ENCODE results near the gene CSMD2. TPM values are rescaled to one million over a fixed set of nuclear protein-coding genes. Genes with fewer than 3 reads are reported as not detected.

CSMD2 gene
- polyA plus RNA-seq, 1 donor = 0.36 TPM

DNA sequence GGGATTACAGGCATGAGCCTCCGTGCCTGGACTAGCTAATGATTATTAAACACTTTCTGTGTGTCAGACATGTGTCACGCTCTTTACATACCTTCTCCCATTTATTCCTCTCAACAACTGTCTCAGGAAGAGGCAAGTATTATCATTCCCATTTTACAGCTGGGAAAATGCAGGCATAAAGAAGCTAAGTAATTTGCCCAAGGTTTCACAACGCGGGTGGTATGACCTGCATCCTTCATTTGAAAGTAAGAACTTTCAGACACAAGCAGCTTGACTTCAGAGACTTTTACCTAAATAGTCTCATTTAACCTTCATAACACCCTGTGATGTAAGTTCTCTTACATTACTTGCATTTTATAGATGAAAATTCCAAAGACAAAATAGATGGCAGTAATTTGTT, 693.6 kb downstream of the CSMD2 start:
- Histone ChIP-seq H3K9me3 (ENCODE audit: control insufficient read depth, low read depth, low read length) (no peaks in the 10 kb centered on the region), H3K27ac (ENCODE audit: low read length) (no peak overlapping the region), H3K4me1 (ENCODE audit: control insufficient read depth, insufficient read depth, low read length) (no peaks in the 10 kb centered on the region), H3K27me3 (ENCODE audit: control insufficient read depth, insufficient read depth, low read length) (no peaks in the 10 kb centered on the region), H3K4me3 (ENCODE audit: low read length) (no peak overlapping the region), H3K36me3 (ENCODE audit: control insufficient read depth, insufficient read depth, low read length) (no peaks in the 10 kb centered on the region)
- DNase-seq = no peak
- no CpG with 5 or more reads among the region's 4 CpGs for WGBS (ENCODE audit: insufficient coverage, low lambda C conversion rate)

DNA sequence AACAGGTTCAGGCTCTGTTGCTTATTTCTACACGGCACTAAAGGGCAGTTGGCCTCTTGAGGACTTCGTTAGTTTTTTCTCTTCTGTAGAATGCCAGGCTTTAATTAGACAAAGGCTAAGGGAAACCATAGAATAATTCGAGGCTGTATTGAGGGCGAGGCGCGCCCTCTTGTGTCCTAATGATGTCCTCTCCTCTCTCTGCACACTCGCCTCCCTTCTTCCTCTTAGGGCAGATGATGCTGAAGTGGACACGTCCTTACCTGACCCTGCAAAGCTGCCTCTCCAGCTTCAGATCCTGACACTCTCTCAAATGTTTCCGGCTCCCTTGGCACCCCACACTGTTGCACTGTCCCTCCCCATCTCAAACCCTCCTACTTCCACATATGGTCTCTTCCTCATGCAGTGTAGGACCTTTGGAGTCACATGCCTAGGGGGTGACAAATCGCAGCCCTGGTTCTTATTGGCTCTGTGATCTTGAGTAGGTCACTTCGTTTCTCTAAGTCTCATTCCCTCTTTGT, 694.5 kb downstream of the CSMD2 start:
- no peaks in the 10 kb centered on the region for H3K9me3 ChIP-seq (ENCODE audit: control insufficient read depth, low read depth, low read length)
- H3K4me3 ChIP-seq (ENCODE audit: low read length) = no peak overlapping the region
- no CpG with 5 or more reads among the region's 11 CpGs for WGBS (ENCODE audit: insufficient coverage, low lambda C conversion rate)
- H3K27ac ChIP-seq (ENCODE audit: low read length) = no peak overlapping the region
- H3K36me3 ChIP-seq (ENCODE audit: control insufficient read depth, insufficient read depth, low read length) = no peaks in the 10 kb centered on the region
- no peaks in the 10 kb centered on the region for H3K27me3 ChIP-seq (ENCODE audit: control insufficient read depth, insufficient read depth, low read length)
- no peaks in the 10 kb centered on the region for H3K4me1 ChIP-seq (ENCODE audit: control insufficient read depth, insufficient read depth, low read length)
- DNase-seq = peak; percentile 64 to 66

DNA sequence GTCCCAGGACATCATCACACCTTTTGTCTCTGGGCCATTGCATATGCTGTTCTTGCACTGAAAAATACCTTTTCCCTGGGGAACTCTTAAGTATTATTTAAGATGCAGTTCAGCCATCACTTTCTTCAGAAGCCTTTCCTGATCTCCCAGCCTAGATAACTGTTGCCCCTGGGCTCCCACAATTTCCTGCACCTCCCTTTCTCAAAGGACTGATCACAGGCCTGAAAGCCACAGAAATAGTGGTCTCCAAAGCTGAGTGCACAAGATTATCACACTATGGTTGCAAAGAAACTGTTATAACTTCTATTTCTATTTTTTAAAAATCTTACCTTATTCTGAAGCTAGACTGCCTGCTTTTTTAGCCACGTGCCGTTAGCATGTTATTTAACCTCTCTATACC, 695.3 kb downstream of the CSMD2 start:
- Histone ChIP-seq H3K36me3 (ENCODE audit: control insufficient read depth, insufficient read depth, low read length) (no peaks in the 10 kb centered on the region), H3K4me1 (ENCODE audit: control insufficient read depth, insufficient read depth, low read length) (no peaks in the 10 kb centered on the region), H3K27me3 (ENCODE audit: control insufficient read depth, insufficient read depth, low read length) (no peaks in the 10 kb centered on the region), H3K27ac (ENCODE audit: low read length) (no peak overlapping the region), H3K4me3 (ENCODE audit: low read length) (no peak overlapping the region), H3K9me3 (ENCODE audit: control insufficient read depth, low read depth, low read length) (no peaks in the 10 kb centered on the region)
- DNase-seq = no peak
- 92% methylated on average over 2 of the region's 2 CpGs for WGBS (ENCODE audit: insufficient coverage, low lambda C conversion rate)

DNA sequence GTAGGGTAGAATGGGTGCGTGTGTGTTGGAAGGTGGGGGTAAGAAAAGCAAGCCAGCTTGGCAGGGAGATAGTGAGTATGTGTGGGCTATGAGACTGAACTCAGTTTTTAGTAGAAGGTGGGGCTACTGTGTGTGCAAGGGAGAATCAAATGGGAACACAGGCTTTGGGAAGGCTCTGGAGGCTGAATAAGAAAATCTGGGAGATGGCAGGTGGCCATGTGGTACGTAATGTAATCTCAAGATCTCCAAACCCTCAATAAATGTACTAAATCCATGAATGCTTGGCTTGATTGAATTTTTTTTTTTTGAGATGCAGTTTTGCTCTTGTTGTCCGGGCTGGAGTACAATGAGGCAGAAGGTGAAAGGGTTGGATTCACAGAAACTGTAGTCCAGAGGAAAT, 696.1 kb downstream of the CSMD2 start:
- WGBS (ENCODE audit: insufficient coverage, low lambda C conversion rate) = 80% methylated on average over 1 of the region's 3 CpGs
- Histone ChIP-seq H3K27me3 (ENCODE audit: control insufficient read depth, insufficient read depth, low read length) (no peaks in the 10 kb centered on the region), H3K27ac (ENCODE audit: low read length) (no peak overlapping the region), H3K36me3 (ENCODE audit: control insufficient read depth, insufficient read depth, low read length) (no peaks in the 10 kb centered on the region), H3K4me1 (ENCODE audit: control insufficient read depth, insufficient read depth, low read length) (no peaks in the 10 kb centered on the region), H3K9me3 (ENCODE audit: control insufficient read depth, low read depth, low read length) (no peaks in the 10 kb centered on the region), H3K4me3 (ENCODE audit: low read length) (no peak overlapping the region)
- DNase-seq = no peak

DNA sequence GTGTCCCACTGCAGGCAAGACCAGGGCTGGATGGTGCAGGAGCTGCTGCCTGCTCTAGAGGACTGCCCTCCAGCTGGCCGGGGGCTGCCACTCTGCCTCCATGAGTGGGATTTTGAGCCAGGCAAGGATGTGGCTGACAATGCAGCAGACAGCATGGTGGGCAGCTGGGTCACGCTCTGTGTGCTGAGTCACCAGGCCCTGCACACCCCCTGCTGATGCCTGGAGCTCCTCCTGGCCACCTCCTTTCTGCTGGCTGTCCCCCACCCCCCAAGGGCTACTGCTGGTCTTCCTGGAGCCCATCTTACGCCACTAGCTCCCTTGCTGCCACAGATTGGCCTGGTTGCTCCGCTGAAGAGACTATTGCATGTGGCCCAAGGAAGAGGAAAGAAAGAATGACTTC, 696.5 kb downstream of the CSMD2 start:
- H3K27ac ChIP-seq (ENCODE audit: low read length) = no peak overlapping the region
- H3K9me3 ChIP-seq (ENCODE audit: control insufficient read depth, low read depth, low read length) = no peaks in the 10 kb centered on the region
- no peaks in the 10 kb centered on the region for H3K4me1 ChIP-seq (ENCODE audit: control insufficient read depth, insufficient read depth, low read length)
- WGBS (ENCODE audit: insufficient coverage, low lambda C conversion rate) = no CpG with 5 or more reads among the region's 4 CpGs
- no peaks in the 10 kb centered on the region for H3K27me3 ChIP-seq (ENCODE audit: control insufficient read depth, insufficient read depth, low read length)
- no peak for DNase-seq
- H3K4me3 ChIP-seq (ENCODE audit: low read length) = no peak overlapping the region
- H3K36me3 ChIP-seq (ENCODE audit: control insufficient read depth, insufficient read depth, low read length) = no peaks in the 10 kb centered on the region

DNA sequence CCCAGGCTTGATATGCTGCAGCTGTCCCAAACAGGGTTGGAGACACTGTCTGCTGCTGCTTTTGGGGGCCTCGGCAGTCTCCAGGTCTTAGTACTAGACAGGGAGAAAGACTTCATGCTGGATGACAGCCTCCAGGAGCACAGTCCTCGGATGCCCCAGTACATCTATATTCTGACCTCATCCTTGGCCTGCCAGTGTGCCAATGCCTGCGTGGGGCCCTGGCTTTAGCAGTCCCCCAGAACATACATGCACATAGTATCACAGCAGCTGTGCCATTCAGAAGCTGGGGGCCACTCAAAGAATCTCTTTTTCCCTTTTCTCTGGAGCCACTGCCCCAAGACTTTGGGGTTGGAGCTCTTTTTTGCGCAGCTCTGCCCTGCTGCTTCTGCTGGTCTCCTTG, 697.0 kb downstream of the CSMD2 start:
- no CpG with 5 or more reads among the region's 4 CpGs for WGBS (ENCODE audit: insufficient coverage, low lambda C conversion rate)
- Histone ChIP-seq H3K36me3 (ENCODE audit: control insufficient read depth, insufficient read depth, low read length) (no peaks in the 10 kb centered on the region), H3K9me3 (ENCODE audit: control insufficient read depth, low read depth, low read length) (no peaks in the 10 kb centered on the region), H3K27ac (ENCODE audit: low read length) (no peak overlapping the region), H3K4me3 (ENCODE audit: low read length) (no peak overlapping the region), H3K4me1 (ENCODE audit: control insufficient read depth, insufficient read depth, low read length) (no peaks in the 10 kb centered on the region), H3K27me3 (ENCODE audit: control insufficient read depth, insufficient read depth, low read length) (no peaks in the 10 kb centered on the region)
- no peak for DNase-seq

DNA sequence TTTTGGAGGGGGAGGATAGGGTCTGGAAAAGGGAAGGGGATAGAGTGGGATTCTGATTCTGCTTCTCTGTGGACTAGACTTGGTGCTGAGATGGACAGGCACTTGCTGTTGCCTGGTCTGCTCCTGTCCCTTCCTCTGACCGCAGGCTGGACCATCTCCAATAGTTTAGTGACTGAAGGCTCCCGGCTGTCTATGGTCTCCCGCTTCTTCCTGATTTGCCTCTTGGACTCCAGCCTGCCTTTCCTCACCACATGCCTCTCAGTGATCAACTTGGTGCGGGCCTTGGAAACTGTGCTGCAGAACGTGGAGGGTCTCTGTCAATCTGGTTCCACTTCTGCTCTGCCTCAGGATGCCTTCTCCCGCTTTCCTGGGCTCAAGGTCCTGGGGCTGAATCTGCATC, 698.9 kb downstream of the CSMD2 start:
- WGBS (ENCODE audit: insufficient coverage, low lambda C conversion rate) = no CpG with 5 or more reads among the region's 6 CpGs
- Histone ChIP-seq H3K4me1 (ENCODE audit: control insufficient read depth, insufficient read depth, low read length) (no peaks in the 10 kb centered on the region), H3K4me3 (ENCODE audit: low read length) (no peak overlapping the region), H3K36me3 (ENCODE audit: control insufficient read depth, insufficient read depth, low read length) (no peaks in the 10 kb centered on the region), H3K27me3 (ENCODE audit: control insufficient read depth, insufficient read depth, low read length) (no peaks in the 10 kb centered on the region), H3K27ac (ENCODE audit: low read length) (no peak overlapping the region), H3K9me3 (ENCODE audit: control insufficient read depth, low read depth, low read length) (no peaks in the 10 kb centered on the region)
- DNase-seq = peak in 1 of 2 donors; percentile 19

DNA sequence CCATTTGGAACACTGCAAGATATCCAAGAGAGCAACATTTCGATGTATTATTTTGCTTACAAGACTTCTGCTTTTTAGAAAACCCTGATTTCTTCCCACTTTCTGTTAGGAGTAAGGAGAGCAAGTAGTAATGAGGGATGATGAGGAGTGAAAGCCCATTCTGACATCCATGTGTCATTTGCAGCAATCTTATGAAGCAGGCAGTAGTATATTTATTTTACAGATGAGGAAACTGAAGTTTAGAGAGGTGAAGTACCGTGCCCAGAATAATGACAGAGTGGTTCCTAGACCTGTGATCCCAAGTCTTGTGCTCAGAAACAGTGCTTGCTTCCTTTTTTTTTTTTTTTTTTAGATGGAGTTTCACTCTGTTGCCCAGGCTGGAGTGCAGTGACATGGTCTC, 699.7 kb downstream of the CSMD2 start:
- Histone ChIP-seq H3K27me3 (ENCODE audit: control insufficient read depth, insufficient read depth, low read length) (no peaks in the 10 kb centered on the region), H3K9me3 (ENCODE audit: control insufficient read depth, low read depth, low read length) (no peaks in the 10 kb centered on the region)
- WGBS (ENCODE audit: insufficient coverage, low lambda C conversion rate) = no CpG with 5 or more reads among the region's 2 CpGs

DNA sequence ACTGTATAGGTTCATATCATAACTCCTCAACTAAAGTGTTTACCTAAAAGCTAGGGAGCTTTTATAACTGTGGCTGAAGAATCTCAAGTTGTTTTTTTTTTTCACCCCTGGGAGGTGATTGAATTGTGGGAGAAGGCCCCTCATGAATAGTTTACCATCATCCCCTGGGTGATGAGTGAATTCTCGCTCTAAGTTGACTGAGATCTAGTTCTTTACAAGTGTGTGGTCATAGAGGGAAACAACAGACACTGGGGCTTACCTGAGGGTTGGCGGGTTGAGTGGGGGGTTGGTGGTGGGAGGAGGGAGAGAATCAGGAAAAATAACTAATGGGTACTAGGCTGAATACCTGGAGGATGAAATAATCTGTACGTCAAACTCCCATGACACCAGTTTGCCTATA, 700.5 kb downstream of the CSMD2 start:
- WGBS (ENCODE audit: insufficient coverage, low lambda C conversion rate) = 85% methylated on average over 2 of the region's 3 CpGs
- Histone ChIP-seq H3K9me3 (ENCODE audit: control insufficient read depth, low read depth, low read length) (no peaks in the 10 kb centered on the region), H3K27ac (ENCODE audit: low read length) (no peak overlapping the region), H3K27me3 (ENCODE audit: control insufficient read depth, insufficient read depth, low read length) (no peaks in the 10 kb centered on the region), H3K4me3 (ENCODE audit: low read length) (no peak overlapping the region), H3K36me3 (ENCODE audit: control insufficient read depth, insufficient read depth, low read length) (no peaks in the 10 kb centered on the region), H3K4me1 (ENCODE audit: control insufficient read depth, insufficient read depth, low read length) (no peaks in the 10 kb centered on the region)
- no peak for DNase-seq

More for the DNA sequence above, 699.7 kb downstream of the CSMD2 start:
- DNase-seq = no peak
- no peaks in the 10 kb centered on the region for H3K36me3 ChIP-seq (ENCODE audit: control insufficient read depth, insufficient read depth, low read length)
- H3K4me3 ChIP-seq (ENCODE audit: low read length) = no peak overlapping the region
- no peaks in the 10 kb centered on the region for H3K4me1 ChIP-seq (ENCODE audit: control insufficient read depth, insufficient read depth, low read length)
- no peak overlapping the region for H3K27ac ChIP-seq (ENCODE audit: low read length)
